DMS153 treated with DMSO at 0.1 percent for 48 hours (cell line): ENCODE results near the gene C1orf74.

Source experiments
- DNase-seq: peaks from one replicate; lab custom pipeline; 2025; ENCODE audit not compliant: unreplicated experiment; lab: John Stamatoyannopoulos, UW

C1orf74 gene

GRCh38 chr1:209784265-209785169 lies at the start of gene C1orf74:
TSS of gene C1orf74 (minus strand) at chr1:209784559. CDS start at chr1:209783634, 925 bp downstream.
- DNase-seq = peak; percentile 99

GRCh38 chr1:209831615-209832014 lies 47.3 kb upstream of the C1orf74 start:
- no peak for DNase-seq

DNA sequence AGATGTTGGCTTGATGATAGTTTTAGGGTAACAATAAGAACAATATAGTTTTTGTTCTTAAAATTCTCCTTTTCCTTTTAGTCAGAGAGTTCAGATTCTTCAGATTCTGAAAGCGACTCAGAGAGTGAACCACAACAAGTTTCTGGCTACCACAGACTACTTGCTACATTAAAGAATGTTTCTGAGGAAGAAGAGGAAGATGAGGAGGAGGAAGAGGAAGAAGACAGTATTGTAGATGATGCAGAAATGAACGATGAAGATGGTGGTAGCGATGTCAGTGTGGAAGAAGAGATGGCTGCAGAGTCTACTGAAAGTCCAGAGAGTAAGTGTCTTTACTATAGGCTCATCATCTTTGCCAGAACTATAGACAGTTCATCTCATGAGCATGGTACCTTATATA lies 46.4 kb upstream of the C1orf74 start:
- DNase-seq = no peak

GRCh38 chr1:209829716-209830115 lies 45.4 kb upstream of the C1orf74 start:
- no peak for DNase-seq

DNA sequence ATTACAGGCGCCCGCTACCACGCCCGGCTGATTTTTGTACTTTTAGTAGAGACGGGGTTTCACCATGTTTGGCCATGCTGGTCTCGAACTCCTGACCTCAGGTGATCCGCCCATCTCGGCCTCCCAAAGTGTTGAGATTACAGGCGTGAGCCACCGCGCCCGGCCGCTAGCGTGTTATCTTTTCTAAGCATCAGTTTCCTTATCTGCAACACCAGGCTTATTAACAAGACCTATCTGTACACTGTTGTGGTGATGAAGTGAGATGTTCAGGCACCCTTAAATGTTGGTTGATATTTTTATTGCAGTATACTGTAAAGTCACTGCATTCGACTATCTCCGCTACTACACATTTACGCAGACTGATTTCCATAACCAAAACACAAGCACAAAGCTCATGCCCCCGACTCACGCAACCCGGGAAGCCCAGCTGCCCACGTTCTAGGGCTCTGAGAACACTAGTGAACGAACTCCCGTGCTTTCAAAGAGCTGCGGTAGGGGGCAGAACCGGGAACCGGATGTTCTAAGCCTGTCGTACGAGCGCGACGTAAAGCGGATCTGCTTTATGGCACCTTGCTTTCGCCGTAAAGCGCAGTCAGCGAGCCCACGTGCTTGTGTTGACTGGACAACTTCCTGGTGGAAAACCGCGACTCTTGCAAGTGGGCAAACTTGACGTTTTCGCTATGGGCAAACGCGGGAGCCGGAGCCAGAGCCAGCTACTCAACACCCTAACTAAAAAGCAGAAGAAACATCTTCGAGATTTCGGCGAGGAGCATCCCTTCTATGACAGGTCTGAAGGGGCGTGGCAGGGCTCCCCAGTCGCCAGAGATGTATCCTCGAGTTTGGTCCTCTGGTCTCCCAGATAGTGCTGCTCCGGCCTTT lies 43.3 kb upstream of the C1orf74 start, which contains the start of gene UTP25:
Gene UTP25 (plus strand): TSS at position 589 of the 879 bp plus-strand sequence. CDS start 92 bp downstream, at position 681.
- peak; percentile 95 for DNase-seq

DNA sequence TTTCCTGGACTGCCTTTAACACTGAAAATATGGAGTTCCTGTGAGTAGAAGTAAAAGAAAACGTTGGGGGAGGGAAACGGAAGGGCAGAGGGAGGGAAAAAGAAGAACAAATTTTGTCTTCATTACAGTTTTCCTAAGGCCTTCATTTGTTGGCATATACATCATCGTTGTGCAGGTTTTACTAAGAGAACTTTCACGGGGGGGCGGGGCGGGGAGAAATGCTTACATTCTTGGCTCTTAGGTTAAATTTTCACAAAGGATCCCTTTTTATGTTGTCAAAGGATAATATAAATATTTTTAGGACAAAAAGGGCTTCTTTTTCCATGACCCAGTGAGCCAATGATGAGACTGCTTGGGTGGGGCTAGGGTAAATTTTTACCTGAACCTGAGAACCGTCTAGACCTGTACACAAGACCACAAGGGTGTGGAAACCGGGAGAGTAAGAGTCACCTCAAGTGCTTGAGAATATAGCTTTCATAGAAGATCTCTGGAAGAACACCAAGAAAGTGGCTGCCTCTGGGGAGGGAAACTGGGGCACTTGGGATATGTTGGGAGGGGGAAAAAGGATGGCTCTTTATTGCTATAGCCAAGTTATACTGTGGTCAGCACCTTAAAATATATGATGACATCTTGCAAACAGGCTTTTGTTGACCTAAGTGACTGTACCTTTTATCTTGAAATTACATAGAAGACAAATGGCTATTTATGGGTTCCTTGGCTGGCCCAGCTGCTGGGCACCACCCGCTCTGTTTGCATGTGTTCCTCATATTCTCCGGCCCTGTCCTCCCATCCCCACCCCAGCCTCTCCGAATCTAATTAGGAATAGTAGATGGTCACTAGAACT lies 41.5 kb upstream of the C1orf74 start:
- no peak for DNase-seq

- DNase-seq = peak; percentile 77
These were observed 39.0 kb upstream of the C1orf74 start for GRCh38 chr1:209823143-209824041.

GRCh38 chr1:209822706-209823105 lies 38.3 kb upstream of the C1orf74 start:
- DNase-seq = no peak

- DNase-seq = no peak
These were observed 36.6 kb upstream of the C1orf74 start for GRCh38 chr1:209820986-209821385.

DNA sequence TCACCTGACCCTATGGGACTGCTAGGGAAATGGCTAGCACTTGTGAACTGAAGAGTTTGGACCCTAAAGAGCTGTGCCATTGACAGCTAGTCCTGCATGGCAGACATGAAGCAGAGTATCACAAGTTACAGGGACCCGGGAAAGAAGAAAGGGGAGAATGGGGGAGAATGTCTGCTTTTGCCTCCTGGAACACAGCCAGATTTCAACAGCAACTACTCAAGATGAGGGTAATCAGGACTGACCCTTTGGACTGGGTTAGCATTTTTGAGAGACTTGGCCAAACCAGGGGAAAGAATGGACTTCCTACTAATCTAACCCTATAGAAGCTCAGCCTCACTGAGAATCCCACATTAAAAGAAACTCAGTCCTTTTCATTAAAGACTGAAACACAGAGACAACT lies 34.7 kb upstream of the C1orf74 start:
- DNase-seq = no peak

DNA sequence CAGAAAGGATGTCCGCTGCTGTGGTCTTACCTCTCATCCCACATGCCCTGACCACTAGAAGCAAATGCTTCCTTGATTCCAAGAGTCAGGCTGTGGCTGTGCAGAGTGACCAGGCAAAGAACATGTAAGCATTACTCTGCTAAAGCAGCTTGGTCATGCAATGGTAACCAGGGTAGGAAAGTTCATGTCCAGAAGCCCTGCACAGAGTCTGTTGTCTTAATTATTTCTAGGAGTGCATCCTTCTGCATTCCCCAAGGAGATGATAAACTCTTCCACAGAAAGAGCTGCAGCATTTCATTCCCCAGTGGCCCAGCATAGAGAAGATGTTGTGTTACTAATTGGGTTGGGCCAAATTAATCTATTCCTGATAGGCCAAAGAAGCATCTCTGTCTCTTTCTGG lies 33.3 kb upstream of the C1orf74 start:
- DNase-seq = no peak

DNA sequence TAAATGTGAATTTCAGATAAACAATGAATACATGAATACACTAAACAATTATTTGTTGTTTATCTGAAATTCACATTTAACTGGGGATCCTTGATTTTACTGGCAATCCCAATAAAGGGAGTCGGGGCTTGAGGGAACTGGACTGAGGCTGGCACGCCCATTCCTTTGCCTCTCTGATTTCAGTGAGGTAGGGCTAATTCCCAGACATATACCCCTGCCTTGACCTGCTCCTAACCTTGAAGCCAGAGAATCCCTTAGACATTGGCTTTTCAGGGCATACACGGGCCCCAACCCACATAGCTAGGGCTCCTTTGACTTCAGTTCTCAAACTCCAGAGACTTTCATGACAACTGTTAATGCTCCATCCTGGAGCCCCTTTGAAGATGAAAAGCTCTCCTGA lies 32.6 kb upstream of the C1orf74 start:
- DNase-seq = no peak

DNA sequence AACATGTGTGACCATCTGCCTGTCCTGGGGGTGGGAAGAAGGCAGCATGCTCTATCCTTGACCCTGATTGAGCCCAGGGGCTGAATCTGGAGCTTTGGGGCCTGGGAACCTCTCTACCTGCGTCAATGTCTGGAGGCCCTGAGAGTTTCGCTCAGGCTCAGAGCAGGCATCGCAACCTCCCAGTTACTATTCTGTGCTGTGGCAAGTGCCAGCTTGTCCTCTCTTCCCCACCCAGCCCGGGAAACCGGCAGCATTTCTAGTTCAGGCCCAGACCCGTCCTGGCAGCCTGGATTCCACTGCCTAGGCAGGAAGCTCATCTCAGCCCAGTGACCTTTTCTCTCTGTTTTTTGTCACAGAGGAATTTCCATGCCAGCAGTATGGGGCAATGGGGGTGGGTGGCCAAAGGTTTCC lies 31.6 kb upstream of the C1orf74 start:
- DNase-seq = peak; percentile 85

DNA sequence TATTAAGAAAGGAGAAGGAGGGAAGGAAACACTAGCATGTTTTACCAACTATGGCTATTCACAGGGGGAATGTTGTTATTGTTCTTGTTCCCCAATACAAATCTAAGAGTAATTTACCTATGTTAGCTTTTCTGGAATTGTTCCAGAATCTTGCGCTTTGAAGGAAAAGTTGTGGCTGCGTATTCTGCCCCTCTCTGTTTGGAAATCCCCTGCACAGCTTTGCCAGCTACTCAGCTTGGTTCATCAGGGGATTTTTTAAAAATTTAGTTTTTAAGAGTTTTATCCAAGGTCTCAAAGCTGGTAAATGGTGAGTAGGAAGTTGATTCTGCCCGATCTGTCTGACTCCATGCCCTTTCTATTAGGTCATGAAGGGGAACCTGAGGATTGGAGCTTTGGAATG lies 31.1 kb upstream of the C1orf74 start:
- DNase-seq = no peak

GRCh38 chr1:209813902-209814301 lies 29.5 kb upstream of the C1orf74 start:
- DNase-seq = no peak

DNA sequence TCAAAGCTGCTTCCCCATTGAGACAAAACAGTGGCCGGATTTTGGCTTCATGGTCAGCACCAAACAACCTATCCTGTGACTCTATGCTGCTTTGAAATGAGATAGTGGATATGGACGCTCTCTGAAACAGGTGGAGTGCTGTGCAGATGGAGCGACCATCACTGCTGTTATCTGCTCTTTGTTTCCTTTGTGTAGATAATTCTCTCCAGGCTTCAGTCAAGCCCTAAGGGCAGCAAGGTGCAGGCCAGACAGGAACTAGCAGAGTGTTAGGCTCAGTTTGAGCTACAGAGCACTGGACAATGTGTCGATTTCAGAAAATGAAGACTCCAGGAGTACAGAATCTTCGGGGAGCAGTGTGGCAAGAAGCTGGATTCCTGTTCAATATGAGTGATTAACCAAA lies 26.4 kb upstream of the C1orf74 start:
- no peak for DNase-seq

DNA sequence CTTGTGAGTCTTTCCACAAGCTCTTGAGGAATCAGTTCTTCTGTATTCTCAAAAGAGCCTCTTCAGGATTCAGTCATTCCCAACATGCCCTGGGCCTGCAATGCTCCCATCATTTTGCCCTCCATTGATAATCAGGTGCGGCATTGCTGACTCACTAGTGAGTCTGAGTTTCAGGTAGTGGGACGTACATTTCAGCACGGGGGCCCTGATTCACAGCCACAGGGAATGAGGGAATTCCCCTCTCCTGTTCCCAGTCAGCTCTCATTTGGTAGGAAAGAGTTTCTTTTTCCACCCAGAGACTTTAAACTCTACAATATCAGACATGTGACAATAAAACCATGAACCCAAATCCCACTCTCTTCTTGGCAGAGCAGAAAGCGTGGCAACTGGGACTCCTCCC lies 25.3 kb upstream of the C1orf74 start:
- no peak for DNase-seq

GRCh38 chr1:209808059-209808581 lies 23.8 kb upstream of the C1orf74 start:
- DNase-seq = peak; percentile 93

DNA sequence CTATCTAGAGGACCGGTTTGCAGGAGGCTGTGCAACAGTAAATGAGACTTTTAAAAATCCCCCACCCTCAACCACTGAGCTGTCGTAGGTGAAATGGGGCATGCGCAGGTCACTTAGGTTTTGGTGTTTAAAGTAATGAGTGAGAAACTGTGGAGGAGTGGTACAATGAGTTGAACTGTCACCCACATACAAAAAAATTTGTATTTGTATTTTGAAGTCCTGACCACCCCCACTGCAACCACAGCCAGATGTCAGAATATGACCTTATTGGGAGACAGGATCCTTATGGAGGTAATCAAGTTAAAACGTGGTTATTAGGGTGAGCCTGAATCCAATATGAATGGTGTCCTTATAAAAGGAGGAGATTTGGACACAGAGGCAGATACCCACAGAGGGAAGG lies 23.1 kb upstream of the C1orf74 start:
- no peak for DNase-seq
